Astrocyte of the cerebellum (primary cell): ENCODE measurements around the gene OXCT2.
"Not testable (repeated sequence)": the region's sequence is repeated elsewhere in the genome, so short reads cannot be mapped to it uniquely, and the experiment has no call there.

Experiments
- DNase-seq: peaks from one replicate; pipeline ENCODE4 v3.0.0-alpha.2; 2011; ENCODE audit warnings: low read depth
- H3K4me3 ChIP-seq: 2 replicates; pipeline ENCODE4 v1.5.1; 2011; ENCODE audit warnings: mild to moderate bottlenecking, low read depth, low read length, moderate library complexity
- CTCF ChIP-seq: IDR thresholded peaks from 2 replicates; pipeline ENCODE4 v1.5.1; 2012; ENCODE audit warnings: low read length, low read depth, moderate library complexity, mild to moderate bottlenecking; ENCODE audit errors: missing control alignments
- in situ Hi-C: cut with HindIII; loops from 2 replicates; pipeline ENCODE4 v1.10.0; 2017; ENCODE audit warnings: low sequenced_read_pairs

OXCT2 gene

GRCh38 chr1:39782103-39782502 lies 11.0 kb upstream of the OXCT2 start:
- no peak for TF ChIP-seq CTCF
- no peak overlapping the region for H3K4me3 ChIP-seq
- no peak for DNase-seq
- in situ Hi-C loops, result no loop called here

- TF ChIP-seq CTCF, result no peak
- no peak overlapping the region for H3K4me3 ChIP-seq
- in situ Hi-C loops, result no loop called here
- DNase-seq, result no peak
These were observed 10.2 kb upstream of the OXCT2 start for GRCh38 chr1:39781349-39781715.

GRCh38 chr1:39779821-39780220 lies 8.7 kb upstream of the OXCT2 start:
- no peak overlapping the region for H3K4me3 ChIP-seq
- TF ChIP-seq CTCF, result no peak
- no peak for DNase-seq
- in situ Hi-C loops, result no loop called here

GRCh38 chr1:39779137-39779536 lies 8.0 kb upstream of the OXCT2 start:
- TF ChIP-seq CTCF, result no peak
- in situ Hi-C loops, result no loop called here

GRCh38 chr1:39778463-39779099 lies 7.4 kb upstream of the OXCT2 start:
- DNase-seq, H3K4me3 ChIP-seq, in situ Hi-C loops: not testable (repeated sequence)

More at GRCh38 chr1:39779137-39779536, 8.0 kb upstream of the OXCT2 start:
- no peak for DNase-seq
- H3K4me3 ChIP-seq, result no peak overlapping the region

GRCh38 chr1:39777896-39778295 lies 6.7 kb upstream of the OXCT2 start:
- in situ Hi-C loops, H3K4me3 ChIP-seq, DNase-seq: not testable (repeated sequence)

GRCh38 chr1:39777306-39777705 lies 6.2 kb upstream of the OXCT2 start:
- in situ Hi-C loops, result no loop called here
- no peak for TF ChIP-seq CTCF

GRCh38 chr1:39776886-39777285 lies 5.7 kb upstream of the OXCT2 start:
- no peak overlapping the region for H3K4me3 ChIP-seq
- in situ Hi-C loops, result no loop called here
- DNase-seq, result no peak
- TF ChIP-seq CTCF, result no peak

More at GRCh38 chr1:39777306-39777705, 6.2 kb upstream of the OXCT2 start:
- no peak for DNase-seq
- H3K4me3 ChIP-seq, result no peak overlapping the region
